ENCODE data around the gene SUSD1. TPM values are rescaled to one million over a fixed set of nuclear protein-coding genes. Genes with fewer than 3 reads are reported as not detected.

Gene SUSD1
- total RNA-seq, 1 donor from 2014 or later = 16.6 TPM

- no peak for FAIRE-seq
- no peak overlapping the region for H3K4me3 Mint-ChIP-seq (ENCODE audit: unreplicated experiment)
- Histone ChIP-seq H3K79me2 (ENCODE audit: insufficient read depth, low read length) (no peaks in the 10 kb centered on the region), H3K27ac (ENCODE audit: low read depth, low read length) (no peak overlapping the region), H3K4me3 (ENCODE audit: insufficient read depth, low read depth, low read length) (no peak overlapping the region), H3K27me3 (ENCODE audit: insufficient read depth, low read length) (no peaks in the 10 kb centered on the region), H3K36me3 (ENCODE audit: insufficient read depth, low read length) (no peaks in the 10 kb centered on the region), H3K9ac (ENCODE audit: low read length) (no peak overlapping the region), H2AFZ (ENCODE audit: low read depth, low read length) (no peak overlapping the region), H3K9me3 (ENCODE audit: insufficient read depth, low read depth, low read length) (no peaks in the 10 kb centered on the region), H3K4me1 (ENCODE audit: insufficient read depth, low read length) (no peaks in the 10 kb centered on the region), H4K20me1 (ENCODE audit: insufficient read depth, low read length) (no peaks in the 10 kb centered on the region), H3K4me2 (ENCODE audit: low read length) (no peak overlapping the region)
- peaks cover 10% of the 10 kb centered on the region for H3K36me3 Mint-ChIP-seq (ENCODE audit: low read depth, unreplicated experiment)
- no peak for TF ChIP-seq CTCF (IDR thresholded peaks at IDR 0.05; ENCODE audit: insufficient read depth, low read depth, low read length)
- TF ChIP-seq EZH2 (IDR thresholded peaks at IDR 0.05; ENCODE audit: insufficient read depth, low read length) = no peak
- peaks cover 7% of the 10 kb centered on the region for H3K9me3 Mint-ChIP-seq (ENCODE audit: unreplicated experiment)
- no peaks in the 10 kb centered on the region for H3K27me3 Mint-ChIP-seq (ENCODE audit: low read depth, unreplicated experiment)
- no peaks in the 10 kb centered on the region for H3K4me1 Mint-ChIP-seq (ENCODE audit: low read depth, unreplicated experiment)
- H3K27ac Mint-ChIP-seq (ENCODE audit: unreplicated experiment) = no peak overlapping the region
- no peak for DNase-seq (ENCODE audit: low read depth)
Observed at GRCh38 chr9:112081918-112082729, 93.0 kb downstream of the SUSD1 start.

- Histone ChIP-seq H3K9me3 (ENCODE audit: insufficient read depth, low read depth, low read length) (no peaks in the 10 kb centered on the region), H3K9ac (ENCODE audit: low read length) (no peak overlapping the region), H3K4me1 (ENCODE audit: insufficient read depth, low read length) (no peaks in the 10 kb centered on the region), H3K27ac (ENCODE audit: low read depth, low read length) (no peak overlapping the region), H3K79me2 (ENCODE audit: insufficient read depth, low read length) (no peaks in the 10 kb centered on the region), H3K27me3 (ENCODE audit: insufficient read depth, low read length) (no peaks in the 10 kb centered on the region), H4K20me1 (ENCODE audit: insufficient read depth, low read length) (no peaks in the 10 kb centered on the region), H3K36me3 (ENCODE audit: insufficient read depth, low read length) (no peaks in the 10 kb centered on the region), H3K4me2 (ENCODE audit: low read length) (no peak overlapping the region), H2AFZ (ENCODE audit: low read depth, low read length) (no peak overlapping the region), H3K4me3 (ENCODE audit: insufficient read depth, low read depth, low read length) (no peak overlapping the region)
- peaks cover 7% of the 10 kb centered on the region for H3K9me3 Mint-ChIP-seq (ENCODE audit: unreplicated experiment)
- no peak for DNase-seq (ENCODE audit: low read depth)
- FAIRE-seq = no peak
- H3K4me3 Mint-ChIP-seq (ENCODE audit: unreplicated experiment) = no peak overlapping the region
- no peak for TF ChIP-seq CTCF (IDR thresholded peaks at IDR 0.05; ENCODE audit: insufficient read depth, low read depth, low read length)
- H3K27ac Mint-ChIP-seq (ENCODE audit: unreplicated experiment) = no peak overlapping the region
- peaks cover 10% of the 10 kb centered on the region for H3K36me3 Mint-ChIP-seq (ENCODE audit: low read depth, unreplicated experiment)
- H3K4me1 Mint-ChIP-seq (ENCODE audit: low read depth, unreplicated experiment) = peaks cover 2% of the 10 kb centered on the region
- H3K27me3 Mint-ChIP-seq (ENCODE audit: low read depth, unreplicated experiment) = no peaks in the 10 kb centered on the region
Observed at GRCh38 chr9:112080831-112081542, 94.1 kb downstream of the SUSD1 start.

GRCh38 chr9:112078432-112078831 lies 96.7 kb downstream of the SUSD1 start:
- Histone ChIP-seq H3K27ac (ENCODE audit: low read depth, low read length) (no peak overlapping the region), H4K20me1 (ENCODE audit: insufficient read depth, low read length) (no peaks in the 10 kb centered on the region), H3K36me3 (ENCODE audit: insufficient read depth, low read length) (no peaks in the 10 kb centered on the region), H3K4me3 (ENCODE audit: insufficient read depth, low read depth, low read length) (no peak overlapping the region), H2AFZ (ENCODE audit: low read depth, low read length) (no peak overlapping the region), H3K4me1 (ENCODE audit: insufficient read depth, low read length) (peaks cover 12% of the 10 kb centered on the region), H3K79me2 (ENCODE audit: insufficient read depth, low read length) (no peaks in the 10 kb centered on the region), H3K27me3 (ENCODE audit: insufficient read depth, low read length) (no peaks in the 10 kb centered on the region), H3K9me3 (ENCODE audit: insufficient read depth, low read depth, low read length) (no peaks in the 10 kb centered on the region), H3K9ac (ENCODE audit: low read length) (no peak overlapping the region), H3K4me2 (ENCODE audit: low read length) (no peak overlapping the region)
- TF ChIP-seq CTCF (IDR thresholded peaks at IDR 0.05; ENCODE audit: insufficient read depth, low read depth, low read length) = no peak
- TF ChIP-seq EZH2 (IDR thresholded peaks at IDR 0.05; ENCODE audit: insufficient read depth, low read length) = no peak
- peaks cover 11% of the 10 kb centered on the region for H3K36me3 Mint-ChIP-seq (ENCODE audit: low read depth, unreplicated experiment)
- H3K4me3 Mint-ChIP-seq (ENCODE audit: unreplicated experiment) = no peak overlapping the region
- peaks cover 17% of the 10 kb centered on the region for H3K4me1 Mint-ChIP-seq (ENCODE audit: low read depth, unreplicated experiment)
- no peak overlapping the region for H3K27ac Mint-ChIP-seq (ENCODE audit: unreplicated experiment)
- peaks cover 7% of the 10 kb centered on the region for H3K9me3 Mint-ChIP-seq (ENCODE audit: unreplicated experiment)
- no peaks in the 10 kb centered on the region for H3K27me3 Mint-ChIP-seq (ENCODE audit: low read depth, unreplicated experiment)
- DNase-seq (ENCODE audit: low read depth) (no peak), FAIRE-seq (no peak)
